HEK293T (cell line): ENCODE measurements around the gene RASSF8.

Experiments used
- CTCF ChIA-PET: fragments of 350-600 bp; formaldehyde crosslinking; extraction: SDS; loops from one replicate; lab custom pipeline; 2021; ENCODE audit warnings: antibody characterized with exemption, inconsistent platforms; lab: Yijun Ruan, JAX
- POLR2A ChIA-PET: fragments of 350-600 bp; formaldehyde crosslinking; extraction: SDS; loops from one replicate; lab custom pipeline; 2020; ENCODE audit warnings: antibody characterized with exemption, inconsistent platforms; lab: Yijun Ruan, JAX
- DNase-seq: peaks from one replicate; pipeline ENCODE4 v3.0.0; 2012; ENCODE audit warnings: mixed read lengths; ENCODE audit errors: extremely low spot score
- ARNT ChIP-seq: fragments of 450-650 bp; IDR thresholded peaks from 2 replicates; pipeline ENCODE4 v1.6.1; 2017; ENCODE audit warnings: mild to moderate bottlenecking
- BHLHE40 ChIP-seq: fragments of 450-650 bp; IDR thresholded peaks from 2 replicates; pipeline ENCODE4 v1.6.1; 2016; ENCODE audit warnings: mild to moderate bottlenecking, moderate library complexity, borderline replicate concordance
- CTBP1 ChIP-seq: fragments of 450-650 bp; IDR thresholded peaks from 2 replicates; pipeline ENCODE4 v1.6.1; 2016; ENCODE audit warnings: borderline replicate concordance
- ELF4 ChIP-seq: fragments of 450-650 bp; IDR thresholded peaks from 2 replicates; pipeline ENCODE4 v1.6.1; 2017; ENCODE audit warnings: antibody characterized with exemption
- FOXA1 ChIP-seq: fragments of 450-650 bp; IDR thresholded peaks from 2 replicates; pipeline ENCODE4 v1.6.1; 2016; ENCODE audit warnings: mild to moderate bottlenecking
- FOXK2 ChIP-seq: fragments of 450-650 bp; IDR thresholded peaks from 2 replicates; pipeline ENCODE4 v1.6.1; 2016; ENCODE audit warnings: mild to moderate bottlenecking
- FOXM1 ChIP-seq: fragments of 450-650 bp; IDR thresholded peaks from 2 replicates; pipeline ENCODE4 v1.6.1; 2017; ENCODE audit warnings: mild to moderate bottlenecking, borderline replicate concordance
- HDGF ChIP-seq: fragments of 450-650 bp; IDR thresholded peaks from 2 replicates; pipeline ENCODE4 v1.6.1; 2017; ENCODE audit warnings: antibody characterized with exemption, borderline replicate concordance
- L3MBTL2 ChIP-seq: fragments of 450-650 bp; conservative IDR thresholded peaks from 2 replicates; pipeline ENCODE4 v1.6.1; 2016; ENCODE audit warnings: mild to moderate bottlenecking
- LEF1 ChIP-seq: fragments of 450-650 bp; IDR thresholded peaks from 2 replicates; pipeline ENCODE4 v1.6.1; 2017; ENCODE audit warnings: mild to moderate bottlenecking, borderline replicate concordance
- NFRKB ChIP-seq: fragments of 450-650 bp; IDR thresholded peaks from 2 replicates; pipeline ENCODE4 v1.6.1; 2016; ENCODE audit warnings: mild to moderate bottlenecking, moderate library complexity
- PKNOX1 ChIP-seq: fragments of 450-650 bp; IDR thresholded peaks from 2 replicates; pipeline ENCODE4 v1.6.1; 2016
- SP1 ChIP-seq: fragments of 450-650 bp; IDR thresholded peaks from 2 replicates; pipeline ENCODE4 v1.6.1; 2017
- SUZ12 ChIP-seq: fragments of 450-650 bp; IDR thresholded peaks from 2 replicates; pipeline ENCODE4 v1.6.1; 2016; ENCODE audit warnings: mild to moderate bottlenecking
- TARDBP ChIP-seq: fragments of 450-650 bp; IDR thresholded peaks from 2 replicates; pipeline ENCODE4 v1.6.1; 2016
- ZNF384 ChIP-seq: fragments of 450-650 bp; IDR thresholded peaks from 2 replicates; pipeline ENCODE4 v1.6.1; 2016

Gene RASSF8

GRCh38 chr12:26114720-26115401 is 156.4 kb downstream of the RASSF8 start:
- ChIA-PET POLR2A (interaction anchor here (0.9 to 2.0 kb wide), 5 partner anchors 9 to 500 kb away, joined by 3 to 30 read pairs (median 3); partner anchors contain the start of gene BHLHE41), CTCF (interaction anchor here (1.2 kb wide), 1 partner anchor 159 kb away, joined by 3 read pairs; no protein-coding TSS in a partner anchor)
- DNase-seq = no peak
- TF ChIP-seq L3MBTL2 (peak; percentile 13), CTBP1 (no peak), HDGF (no peak), PKNOX1 (no peak), FOXK2 (no peak), FOXM1 (no peak)

- no peak for DNase-seq
- CTCF ChIA-PET = interaction anchor here (0.6 kb wide), 1 partner anchor 20 kb away, joined by 3 read pairs; no protein-coding TSS in a partner anchor
- TF ChIP-seq LEF1 (no peak), CTBP1 (no peak), BHLHE40 (no peak), ELF4 (no peak), SP1 (no peak), L3MBTL2 (no peak), TARDBP (no peak), ARNT (no peak), NFRKB (no peak), FOXA1 (no peak), HDGF (no peak), ZNF384 (no peak), SUZ12 (no peak), PKNOX1 (no peak), FOXM1 (no peak), FOXK2 (no peak)
- POLR2A ChIA-PET = no interaction called here
Measured at GRCh38 chr12:26116829-26117715, 158.6 kb downstream of the RASSF8 start.

GRCh38 chr12:26118308-26118707 is 159.8 kb downstream of the RASSF8 start:
- TF ChIP-seq HDGF (no peak), ELF4 (no peak), SP1 (no peak), PKNOX1 (no peak), L3MBTL2 (no peak), ARNT (no peak), SUZ12 (no peak), FOXA1 (no peak), LEF1 (no peak), FOXK2 (no peak), CTBP1 (no peak), FOXM1 (no peak)
- ChIA-PET POLR2A (no interaction called here), CTCF (interaction anchor here (0.6 to 1.3 kb wide), 2 partner anchors 156 to 512 kb away, joined by 3 to 7 read pairs; no protein-coding TSS in a partner anchor)
- no peak for DNase-seq

GRCh38 chr12:26119391-26119989 is 161.0 kb downstream of the RASSF8 start:
- ChIA-PET POLR2A (interaction anchor here (0.7 kb wide), 1 partner anchor 179 kb away, joined by 3 read pairs; no protein-coding TSS in a partner anchor), CTCF (interaction anchor here (0.7 to 1.4 kb wide), 6 partner anchors 10 to 495 kb away, joined by 3 to 7 read pairs (median 4); no protein-coding TSS in a partner anchor)
- DNase-seq = peak; percentile 20
- TF ChIP-seq ARNT (no peak), TARDBP (no peak), FOXK2 (no peak), ELF4 (no peak), CTBP1 (no peak), NFRKB (no peak), SP1 (no peak), BHLHE40 (no peak), SUZ12 (no peak), HDGF (no peak), LEF1 (no peak), L3MBTL2 (no peak), FOXA1 (no peak), FOXM1 (no peak), PKNOX1 (no peak), ZNF384 (no peak)
